GM12873 (cell line): ENCODE results near the gene ZNF71.

ENCODE experiments used
- CTCF ChIP-seq: IDR thresholded peaks from 2 replicates; pipeline ENCODE4 v1.5.1; 2012; ENCODE audit warnings: low read depth, mild to moderate bottlenecking, moderate library complexity, low read length, control low read depth; ENCODE audit not compliant: insufficient read depth; ENCODE audit errors: missing control alignments

The ZNF71 gene

GRCh38 chr19:56643460-56643955 is 48.4 kb downstream of the ZNF71 start:
- no peak for TF ChIP-seq CTCF

GRCh38 chr19:56654151-56654550 is 59.0 kb downstream of the ZNF71 start:
- TF ChIP-seq CTCF = no peak

- peak; percentile 30 for TF ChIP-seq CTCF
These were observed 65.4 kb downstream of the ZNF71 start for GRCh38 chr19:56660381-56661107.

- TF ChIP-seq CTCF = no peak
These were observed 66.1 kb downstream of the ZNF71 start for GRCh38 chr19:56661248-56661647.

GRCh38 chr19:56663931-56664500 is 68.9 kb downstream of the ZNF71 start:
- TF ChIP-seq CTCF = no peak

- no peak for TF ChIP-seq CTCF
These were observed 69.4 kb downstream of the ZNF71 start for GRCh38 chr19:56664511-56664910.

- no peak for TF ChIP-seq CTCF
These were observed 72.3 kb downstream of the ZNF71 start for GRCh38 chr19:56667311-56667870.
